ENCODE measurements around the gene MS4A4E.

The MS4A4E gene

DNA sequence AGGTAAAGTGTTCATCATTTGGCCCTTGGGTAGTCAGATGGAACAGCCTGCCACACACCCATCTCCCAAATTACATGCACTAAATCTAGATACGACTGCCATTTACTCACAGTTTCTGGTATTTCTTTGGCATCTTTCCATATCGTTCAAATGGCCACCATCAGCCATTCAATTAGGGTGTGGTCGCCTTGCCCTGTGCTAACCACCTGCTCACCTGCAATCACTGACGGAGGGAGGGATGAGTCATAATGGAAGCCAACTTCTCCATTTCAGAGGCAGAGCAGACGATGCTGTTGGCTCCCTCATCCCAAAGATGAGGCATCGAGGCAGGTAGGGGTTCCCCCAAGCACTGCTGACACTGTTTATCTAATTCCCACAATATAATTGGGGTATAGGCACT lies 74.6 kb downstream of the MS4A4E start:
- no peaks in the 10 kb centered on the region for H3K27me3 ChIP-seq
- intact Hi-C loops (cut with DNase I; ENCODE audit: low total_unique reads): no loop called here
- H3K4me1 ChIP-seq: no peaks in the 10 kb centered on the region
- peaks cover 0 to 5% (median 0%) of the 10 kb centered on the region in 3 donors for H3K9me3 ChIP-seq
- DNase-seq: no peak
- TF ChIP-seq CTCF (IDR thresholded peaks at IDR 0.05): no peak
- no peak overlapping the region for H3K4me3 ChIP-seq
- no peaks in the 10 kb centered on the region for H3K36me3 ChIP-seq
- no peak overlapping the region for H3K27ac ChIP-seq

GRCh38 chr11:60165951-60166350 lies 77.0 kb downstream of the MS4A4E start:
- no peak for DNase-seq
- peaks cover 0 to 5% (median 0%) of the 10 kb centered on the region in 3 donors for H3K9me3 ChIP-seq
- intact Hi-C loops (cut with DNase I; ENCODE audit: low total_unique reads): no loop called here
- no peaks in the 10 kb centered on the region for H3K36me3 ChIP-seq
- TF ChIP-seq CTCF (IDR thresholded peaks at IDR 0.05): no peak
- no peak overlapping the region for H3K4me3 ChIP-seq
- no peak overlapping the region for H3K27ac ChIP-seq
- no peaks in the 10 kb centered on the region for H3K4me1 ChIP-seq
- H3K27me3 ChIP-seq: no peaks in the 10 kb centered on the region

- H3K27ac ChIP-seq: no peak overlapping the region
- no peaks in the 10 kb centered on the region for H3K36me3 ChIP-seq
- no peak for TF ChIP-seq CTCF (IDR thresholded peaks at IDR 0.05)
- no peak for DNase-seq
- H3K9me3 ChIP-seq: peaks cover 0 to 5% (median 0%) of the 10 kb centered on the region in 3 donors
- H3K4me3 ChIP-seq: no peak overlapping the region
- no peaks in the 10 kb centered on the region for H3K27me3 ChIP-seq
- intact Hi-C loops (cut with DNase I; ENCODE audit: low total_unique reads): no loop called here
- no peaks in the 10 kb centered on the region for H3K4me1 ChIP-seq
Measured at GRCh38 chr11:60165538-60165937, 77.4 kb downstream of the MS4A4E start.

DNA sequence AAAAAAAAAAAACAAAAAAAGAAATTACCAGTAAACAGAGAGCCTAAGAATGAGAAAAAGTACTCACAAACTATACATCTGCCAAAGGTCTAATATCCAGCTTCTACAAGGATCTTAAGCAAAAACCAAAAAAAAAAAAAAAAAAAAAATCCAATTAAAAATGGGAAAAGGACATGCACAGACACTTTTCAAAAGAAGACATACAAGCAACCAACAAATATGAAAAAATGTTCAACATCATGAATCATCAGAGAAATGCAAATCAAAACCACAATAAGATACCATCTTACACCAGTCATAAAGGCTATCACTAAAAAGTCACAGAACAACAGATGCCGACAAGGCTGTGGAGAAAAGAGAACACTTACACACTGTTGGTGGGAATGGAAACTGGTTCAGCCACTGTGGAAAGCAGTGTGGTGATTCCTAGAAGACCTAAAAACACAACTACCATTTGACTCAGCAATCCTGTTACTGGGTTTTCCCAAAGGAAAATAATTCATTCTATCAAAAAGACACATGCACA lies 78.3 kb downstream of the MS4A4E start:
- no peaks in the 10 kb centered on the region for H3K27me3 ChIP-seq
- no peak overlapping the region for H3K4me3 ChIP-seq
- H3K36me3 ChIP-seq: no peaks in the 10 kb centered on the region
- TF ChIP-seq CTCF (IDR thresholded peaks at IDR 0.05): no peak
- no peak overlapping the region for H3K27ac ChIP-seq
- intact Hi-C loops (cut with DNase I; ENCODE audit: low total_unique reads): no loop called here
- no peaks in the 10 kb centered on the region for H3K4me1 ChIP-seq
- no peak for DNase-seq
- peaks cover 0 to 5% (median 0%) of the 10 kb centered on the region in 3 donors for H3K9me3 ChIP-seq

DNA sequence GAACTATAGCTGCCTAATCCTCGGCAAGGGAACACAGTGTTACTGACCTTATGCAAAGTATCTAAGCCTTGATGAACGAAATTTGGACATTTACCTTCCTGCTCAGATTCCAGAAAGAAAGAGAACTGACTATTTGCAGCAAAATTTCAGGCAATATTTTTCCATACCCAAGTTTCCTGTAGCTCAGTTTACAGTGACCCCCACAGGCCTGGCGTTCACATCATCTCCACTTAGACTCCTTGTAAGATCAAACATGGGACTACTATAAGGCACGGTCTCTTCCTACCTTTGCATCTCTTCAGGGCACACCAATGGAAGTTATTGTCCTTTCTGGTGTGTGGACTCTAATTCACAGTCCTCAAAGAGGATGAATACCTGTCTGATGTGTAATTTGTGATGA lies 81.2 kb downstream of the MS4A4E start:
- Histone ChIP-seq H3K4me1 (no peaks in the 10 kb centered on the region), H3K36me3 (no peaks in the 10 kb centered on the region), H3K9me3 (no peaks in the 10 kb centered on the region), H3K4me3 (no peak overlapping the region), H3K27me3 (no peaks in the 10 kb centered on the region), H3K27ac (no peak overlapping the region)
- TF ChIP-seq CTCF (IDR thresholded peaks at IDR 0.05): no peak
- intact Hi-C loops (cut with DNase I; ENCODE audit: low total_unique reads): no loop called here
- DNase-seq: no peak

DNA sequence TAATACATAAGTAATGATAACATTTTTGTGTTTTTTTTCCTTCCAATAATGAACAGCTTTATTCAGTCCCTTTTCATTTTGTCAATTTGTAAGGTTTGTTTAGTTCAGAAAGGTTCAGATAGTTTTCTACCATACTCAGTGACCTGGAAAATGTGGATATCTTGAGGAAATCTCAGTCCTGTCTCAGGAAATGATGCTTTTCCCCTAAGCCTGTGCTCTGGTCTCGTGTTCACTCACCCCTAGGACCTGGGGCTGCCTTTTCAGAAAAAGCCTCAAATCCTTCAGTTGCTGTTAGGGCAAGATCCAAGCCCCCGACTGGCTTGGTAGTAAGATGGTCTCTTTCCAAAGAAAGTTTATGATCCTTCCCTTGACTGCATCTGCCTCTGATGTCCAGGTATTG lies 81.8 kb downstream of the MS4A4E start:
- H3K27me3 ChIP-seq: no peaks in the 10 kb centered on the region
- TF ChIP-seq CTCF (IDR thresholded peaks at IDR 0.05): no peak
- no peak overlapping the region for H3K27ac ChIP-seq

More for the DNA sequence above, 81.8 kb downstream of the MS4A4E start:
- Histone ChIP-seq H3K9me3 (no peaks in the 10 kb centered on the region), H3K36me3 (no peaks in the 10 kb centered on the region), H3K4me1 (no peaks in the 10 kb centered on the region), H3K4me3 (no peak overlapping the region)
- intact Hi-C loops (cut with DNase I; ENCODE audit: low total_unique reads): no loop called here
- DNase-seq: no peak

Measured in tibial artery (tissue), 4 donors.